KOPT-K1 (cell line): ENCODE results near the gene RIMBP2.

Experiments used
- H3K27ac ChIP-seq: fragments of 200-600 bp; sonication (generic); 2 replicates; pipeline ENCODE4 v1.5.1; 2016; ENCODE audit warnings: antibody characterized with exemption, mild to moderate bottlenecking, low read depth, low read length; ENCODE audit not compliant: poor library complexity, severe bottlenecking
- H3K36me3 ChIP-seq: fragments of 200-600 bp; sonication (generic); 2 replicates; pipeline ENCODE4 v1.5.1; 2017; ENCODE audit warnings: antibody characterized with exemption, mild to moderate bottlenecking, low read length, moderate library complexity; ENCODE audit not compliant: insufficient read depth
- H3K9me3 ChIP-seq: fragments of 200-600 bp; sonication (generic); 2 replicates; pipeline ENCODE4 v1.5.1; 2017; ENCODE audit warnings: antibody characterized with exemption, low read length, mild to moderate bottlenecking; ENCODE audit not compliant: insufficient read depth, poor library complexity, severe bottlenecking

RIMBP2 gene

DNA sequence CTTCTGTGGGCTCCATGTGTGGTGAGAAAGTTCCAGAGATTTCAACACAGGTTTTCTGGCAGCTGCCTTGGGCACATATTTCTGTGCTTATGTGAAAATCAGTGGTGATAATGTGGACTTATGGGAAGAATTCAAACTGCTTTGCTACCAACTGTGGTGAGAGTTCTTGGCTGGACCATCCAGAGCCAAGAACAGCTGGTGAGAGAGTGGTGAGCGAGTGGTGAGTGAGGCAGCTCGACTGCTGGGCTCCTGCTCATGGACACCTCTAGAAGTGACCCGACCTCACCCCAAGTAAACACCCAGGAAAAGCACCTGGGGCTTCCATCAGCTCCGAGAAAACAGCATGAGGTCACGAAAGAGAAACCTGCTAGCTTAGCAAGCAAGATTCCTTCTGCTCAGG, 272.0 kb downstream of the RIMBP2 start:
- peaks cover 14% of the 10 kb centered on the region for H3K9me3 ChIP-seq
- no peaks in the 10 kb centered on the region for H3K36me3 ChIP-seq

GRCh38 chr12:130441771-130442760, 274.0 kb downstream of the RIMBP2 start:
- Histone ChIP-seq H3K36me3 (no peaks in the 10 kb centered on the region), H3K9me3 (peaks cover 27% of the 10 kb centered on the region), H3K27ac (no peak overlapping the region)

More for the DNA sequence above, 272.0 kb downstream of the RIMBP2 start:
- no peak overlapping the region for H3K27ac ChIP-seq

GRCh38 chr12:130440411-130441080, 275.6 kb downstream of the RIMBP2 start:
- Histone ChIP-seq H3K27ac (no peak overlapping the region), H3K9me3 (peaks cover 40% of the 10 kb centered on the region), H3K36me3 (no peaks in the 10 kb centered on the region)

DNA sequence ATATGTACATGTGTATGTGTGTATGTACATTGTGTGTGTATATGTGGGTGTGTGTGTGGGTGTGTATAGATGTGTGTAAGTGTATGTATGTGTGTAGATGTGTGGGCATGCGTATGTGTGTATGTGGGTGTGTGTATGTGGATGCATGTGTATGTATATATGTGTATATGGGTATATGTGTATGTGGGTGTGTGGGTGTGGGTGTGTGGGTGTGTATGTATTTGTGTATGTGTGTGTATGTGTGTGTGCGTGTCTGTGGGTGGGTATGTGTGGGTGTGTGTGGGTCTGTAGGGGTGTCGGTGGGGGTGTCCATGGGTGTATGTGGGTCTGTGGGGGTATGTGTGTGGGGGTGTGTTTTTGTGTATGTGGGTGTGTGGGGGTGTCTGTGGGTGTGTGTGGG, 276.8 kb downstream of the RIMBP2 start:
- peaks cover 40% of the 10 kb centered on the region for H3K9me3 ChIP-seq
- no peaks in the 10 kb centered on the region for H3K36me3 ChIP-seq

GRCh38 chr12:130438711-130439110, 277.4 kb downstream of the RIMBP2 start:
- peaks cover 40% of the 10 kb centered on the region for H3K9me3 ChIP-seq
- H3K27ac ChIP-seq = no peak overlapping the region
- H3K36me3 ChIP-seq = no peaks in the 10 kb centered on the region

More for the DNA sequence above, 276.8 kb downstream of the RIMBP2 start:
- no peak overlapping the region for H3K27ac ChIP-seq

DNA sequence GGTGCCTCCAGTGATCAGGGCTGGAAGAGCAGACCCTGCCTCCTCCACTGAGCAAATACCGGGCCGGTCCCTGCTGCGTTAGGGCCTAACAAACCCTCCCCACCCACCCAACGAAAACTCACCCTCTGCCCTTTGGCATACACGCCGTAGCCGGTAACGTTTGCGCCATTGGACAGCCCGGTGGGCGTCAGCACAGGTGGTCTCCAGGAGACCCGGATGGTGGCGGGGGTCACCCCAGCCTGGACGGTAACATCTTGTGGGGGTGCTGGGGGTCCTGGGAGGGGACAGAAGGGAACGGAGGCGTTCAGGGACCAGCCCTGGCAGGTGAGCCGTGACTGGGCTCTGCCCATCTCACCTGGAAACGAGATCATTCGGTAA, 277.9 kb downstream of the RIMBP2 start:
- no peak overlapping the region for H3K27ac ChIP-seq
- no peaks in the 10 kb centered on the region for H3K36me3 ChIP-seq
- H3K9me3 ChIP-seq = peaks cover 40% of the 10 kb centered on the region

DNA sequence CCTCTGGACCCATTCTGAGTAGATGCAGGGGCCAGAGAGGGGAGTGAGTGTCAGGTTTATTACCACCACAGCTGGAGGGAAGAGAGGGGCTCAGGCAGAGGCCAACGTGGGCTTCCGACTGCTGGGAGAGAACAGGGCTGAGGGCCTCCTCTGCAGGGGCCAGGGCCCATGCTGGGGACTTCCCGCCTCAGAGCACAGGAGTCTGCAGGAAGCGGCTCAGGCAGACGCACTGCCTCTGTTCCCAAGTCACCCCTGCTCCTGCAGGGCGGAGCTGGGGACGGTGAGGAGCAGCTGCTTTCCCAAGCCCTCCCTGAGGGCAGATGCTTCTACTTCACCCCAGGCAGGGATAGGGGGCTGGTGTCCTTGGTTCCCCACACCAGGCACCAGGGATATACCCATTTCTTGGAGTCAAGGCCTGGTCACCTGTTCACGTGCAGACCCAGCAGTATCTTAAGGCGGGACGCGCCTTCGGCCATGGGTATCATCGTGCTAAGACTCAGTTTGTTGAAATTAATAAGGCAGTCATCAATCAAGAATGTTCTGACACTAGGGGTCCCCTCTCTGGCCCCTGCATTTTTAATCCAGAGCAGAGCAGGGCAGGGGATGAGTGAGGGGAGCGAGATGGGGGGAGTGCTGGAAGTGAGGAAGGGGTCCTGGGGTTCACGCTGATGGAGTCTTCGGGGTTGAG, 278.4 kb downstream of the RIMBP2 start:
- H3K9me3 ChIP-seq = peaks cover 40% of the 10 kb centered on the region
- no peak overlapping the region for H3K27ac ChIP-seq
- H3K36me3 ChIP-seq = no peaks in the 10 kb centered on the region

DNA sequence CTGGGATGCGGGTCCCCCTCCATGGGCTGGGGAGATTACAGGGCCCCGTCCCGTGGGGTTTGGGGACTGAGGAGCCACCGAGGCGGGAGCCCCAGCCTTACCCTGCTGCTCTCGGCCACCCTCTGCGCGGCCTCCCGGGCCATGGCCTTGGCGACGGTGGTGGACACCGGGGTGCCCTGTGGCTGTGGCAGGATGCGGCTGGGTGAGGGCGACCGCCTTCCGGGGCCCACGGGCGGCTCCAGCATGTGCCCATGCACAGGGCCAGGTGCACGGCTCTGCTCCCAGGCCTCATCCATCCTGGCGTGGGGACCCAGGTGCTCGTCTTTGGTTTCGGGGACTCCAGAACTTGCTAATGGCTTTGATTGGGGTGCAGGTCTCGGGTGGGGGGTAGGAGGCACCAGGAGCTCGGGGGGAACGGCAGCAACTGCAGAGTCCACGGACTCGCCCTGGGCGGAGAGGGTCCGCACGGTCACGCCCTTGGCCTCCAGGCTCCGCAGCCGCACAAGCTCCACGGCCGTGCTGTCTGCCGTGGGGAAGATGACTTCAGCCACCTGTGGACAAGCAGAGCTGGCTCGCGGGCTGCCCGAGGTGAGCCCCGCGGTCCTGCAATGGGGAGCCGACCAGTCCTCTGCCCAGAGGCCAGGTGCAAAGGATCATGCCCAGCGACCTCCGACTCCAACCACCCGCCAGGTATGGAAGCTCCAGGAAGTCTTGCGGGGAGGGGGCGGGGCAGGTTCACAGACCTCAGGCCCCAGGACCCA, 279.2 kb downstream of the RIMBP2 start:
- H3K27ac ChIP-seq = no peak overlapping the region
- no peaks in the 10 kb centered on the region for H3K36me3 ChIP-seq
- peaks cover 40% of the 10 kb centered on the region for H3K9me3 ChIP-seq

DNA sequence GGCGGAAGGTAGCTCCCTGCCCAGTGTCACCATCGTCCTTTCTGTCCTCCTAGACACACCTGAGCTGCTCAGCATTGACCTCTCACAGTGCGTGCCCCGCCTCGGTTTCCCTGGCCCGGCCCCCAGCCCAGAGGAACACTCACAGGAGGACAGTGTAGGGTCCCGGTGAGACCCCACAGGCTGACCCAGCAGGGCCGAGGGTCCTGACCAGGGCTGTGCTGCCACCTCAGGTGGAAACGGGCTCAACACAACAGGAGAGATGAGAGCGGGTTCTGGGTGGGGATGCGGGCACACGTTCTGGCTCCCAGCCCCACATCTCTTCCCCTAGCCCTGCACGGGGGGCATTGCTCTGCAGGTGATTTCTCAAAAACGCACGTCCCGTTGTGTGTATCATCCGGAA, 280.3 kb downstream of the RIMBP2 start:
- H3K36me3 ChIP-seq = no peaks in the 10 kb centered on the region

GRCh38 chr12:130435331-130435730, 280.8 kb downstream of the RIMBP2 start:
- H3K36me3 ChIP-seq = no peaks in the 10 kb centered on the region
- H3K27ac ChIP-seq = no peak overlapping the region
- peaks cover 39% of the 10 kb centered on the region for H3K9me3 ChIP-seq

More for the DNA sequence above, 280.3 kb downstream of the RIMBP2 start:
- Histone ChIP-seq H3K9me3 (peaks cover 40% of the 10 kb centered on the region), H3K27ac (no peak overlapping the region)

DNA sequence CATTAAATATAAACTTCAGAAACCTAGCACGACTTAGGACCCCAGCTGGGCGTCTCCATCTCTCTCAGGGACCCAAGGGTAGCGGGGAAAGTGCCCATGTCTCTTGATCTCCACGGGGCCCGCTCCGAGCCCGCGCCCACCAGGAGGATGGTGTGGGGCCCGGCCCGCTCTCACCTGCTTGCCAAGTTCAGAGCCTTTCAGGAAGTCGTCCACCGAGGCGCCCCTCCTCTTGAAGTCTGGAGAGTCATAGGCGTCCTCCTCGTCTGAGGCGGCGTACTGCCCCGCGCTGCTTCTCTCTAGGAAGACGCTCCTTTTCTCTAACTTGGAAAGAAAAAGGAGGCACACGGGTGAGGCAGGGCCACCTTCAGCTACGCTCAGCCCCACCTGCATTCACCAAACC, 281.5 kb downstream of the RIMBP2 start:
- H3K36me3 ChIP-seq = no peaks in the 10 kb centered on the region
- H3K9me3 ChIP-seq = peaks cover 31% of the 10 kb centered on the region
- H3K27ac ChIP-seq = no peak overlapping the region

DNA sequence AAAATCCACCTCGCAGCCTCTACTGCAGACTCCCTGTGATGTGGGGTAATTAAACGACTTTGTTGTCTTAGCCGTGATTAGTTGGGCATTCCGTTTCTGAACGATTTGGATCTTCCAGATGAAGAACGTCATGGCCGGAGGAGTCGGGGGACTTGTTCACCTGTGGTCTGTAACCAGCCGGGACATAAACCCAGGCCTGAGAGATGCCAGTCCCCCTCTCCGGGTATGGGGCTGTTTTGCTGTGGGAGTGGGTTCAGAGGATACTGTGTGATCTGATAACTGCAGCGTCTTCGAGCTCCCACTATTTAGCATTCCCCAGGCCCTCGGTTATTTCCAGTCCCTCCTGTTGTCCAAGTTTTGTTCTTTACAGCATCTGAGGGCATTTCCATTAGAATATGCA, 282.3 kb downstream of the RIMBP2 start:
- Histone ChIP-seq H3K36me3 (no peaks in the 10 kb centered on the region), H3K27ac (no peak overlapping the region), H3K9me3 (peaks cover 24% of the 10 kb centered on the region)

- H3K36me3 ChIP-seq = no peaks in the 10 kb centered on the region
Observed at GRCh38 chr12:130433411-130433810, 282.7 kb downstream of the RIMBP2 start.

GRCh38 chr12:130431176-130431575, 284.9 kb downstream of the RIMBP2 start:
- Histone ChIP-seq H3K9me3 (peaks cover 4% of the 10 kb centered on the region), H3K36me3 (no peaks in the 10 kb centered on the region), H3K27ac (no peak overlapping the region)

More at GRCh38 chr12:130433411-130433810, 282.7 kb downstream of the RIMBP2 start:
- Histone ChIP-seq H3K9me3 (peaks cover 24% of the 10 kb centered on the region), H3K27ac (no peak overlapping the region)
